ENCODE results near the gene DENND1A. TPM values are rescaled to one million over a fixed set of nuclear protein-coding genes. Genes with fewer than 3 reads are reported as not detected.

The DENND1A gene
- total and polyA plus RNA-seq, 2 experiments from 2014 or later, result 13.1 to 28.7 TPM

- TF ChIP-seq ZNF462 (CRISPR knock-in tag; IDR thresholded peaks at IDR 0.05) (no peak), ZNF114 (CRISPR knock-in tag; IDR thresholded peaks at IDR 0.05) (no peak), NANOG (IDR thresholded peaks at IDR 0.05; ENCODE audit: borderline replicate concordance) (no peak), ETS1 (IDR thresholded peaks at IDR 0.05) (no peak), JUNB (IDR thresholded peaks at IDR 0.05; ENCODE audit: unreplicated experiment) (no peak)
Observed at GRCh38 chr9:123394291-123395235, 535.4 kb downstream of the DENND1A start (continued).

- DNase-seq (ENCODE audit: low spot score), result no peak
- Histone ChIP-seq H3K4me1 (ENCODE audit: insufficient read depth) (no peaks in the 10 kb centered on the region), H3K4me3 (no peak overlapping the region), H4K20me1 (replicated peaks; ENCODE audit: insufficient read depth) (no peaks in the 10 kb centered on the region; the same call in none of the 2 replicates), H3K27me3 (ENCODE audit: insufficient read depth) (no peaks in the 10 kb centered on the region), H3K4me2 (no peak overlapping the region), H2AFZ (no peak overlapping the region), H3K36me3 (ENCODE audit: insufficient read depth) (no peaks in the 10 kb centered on the region), H3K79me2 (replicated peaks; ENCODE audit: insufficient read depth) (no peaks in the 10 kb centered on the region), H3K9me2 (ENCODE audit: insufficient read depth) (no peaks in the 10 kb centered on the region), H3F3A (replicated peaks; ENCODE audit: low read depth) (no peaks in the 10 kb centered on the region), H3K27ac (ENCODE audit: low read depth) (no peak overlapping the region)
- Mint-ChIP-seq H3K27ac (no peak overlapping the region), H3K4me3 (no peak overlapping the region), H3K9me3 (peaks cover 3% of the 10 kb centered on the region; the same call in 1 of the 3 replicates), H3K27me3 (ENCODE audit: insufficient read depth, low read depth, poor library complexity) (peaks cover 16% of the 10 kb centered on the region), H3K4me1 (peaks cover 20% of the 10 kb centered on the region), H3K36me3 (ENCODE audit: low read depth) (no peaks in the 10 kb centered on the region)
- no peak for ATAC-seq
- no peak for TF ChIP-seq EZH2phosphoT487 (IDR thresholded peaks at IDR 0.05; ENCODE audit: unreplicated experiment)
- no peak for TF ChIP-seq POLR2AphosphoS5 (IDR thresholded peaks at IDR 0.05; ENCODE audit: low read depth)
- no peak for TF ChIP-seq ZNF114 (CRISPR knock-in tag; IDR thresholded peaks at IDR 0.05)
- TF ChIP-seq EZH2 (IDR thresholded peaks at IDR 0.05; ENCODE audit: low read depth, unreplicated experiment), result no peak
- no peak for TF ChIP-seq CREB1 (CRISPR knock-in tag; IDR thresholded peaks at IDR 0.05; ENCODE audit: low read depth)
- no peak for TF ChIP-seq STAT1 (IDR thresholded peaks at IDR 0.05; ENCODE audit: unreplicated experiment)
Observed at GRCh38 chr9:123392802-123393201, 537.1 kb downstream of the DENND1A start.
